ENCODE measurements around the gene MPRIP.

MPRIP gene

GRCh38 chr17:17237026-17237799 is 195.0 kb downstream of the MPRIP start, which contains the start of gene FLCN:
FLCN (minus strand) TSS chr17:17237168; CDS start chr17:17228137, 9,031 bp downstream.
- DNase-seq (ENCODE audit: low read depth) = peak; percentile 72

GRCh38 chr17:17239832-17240231 is 197.6 kb downstream of the MPRIP start:
- DNase-seq (ENCODE audit: low read depth) = no peak

DNA sequence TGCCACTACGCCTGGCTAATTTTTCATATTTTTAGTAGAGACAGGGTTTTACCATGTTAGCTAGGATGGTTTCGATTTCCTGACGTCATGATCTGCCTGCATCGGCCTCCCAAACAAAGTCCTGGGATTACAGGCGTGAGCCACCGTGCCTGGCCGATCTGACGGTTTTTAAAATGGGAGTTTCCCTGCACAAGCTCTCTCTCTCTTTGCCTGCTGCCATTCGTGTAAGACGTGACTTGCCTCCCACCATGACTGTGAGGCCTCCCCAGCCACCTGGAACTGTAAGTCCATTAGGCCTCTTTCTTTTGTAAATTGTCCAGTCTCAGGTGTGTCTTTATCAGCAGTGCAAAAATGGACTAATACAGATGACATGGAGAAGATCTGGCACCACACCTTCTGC is 199.4 kb downstream of the MPRIP start:
- DNase-seq (ENCODE audit: low read depth) = no peak

DNA sequence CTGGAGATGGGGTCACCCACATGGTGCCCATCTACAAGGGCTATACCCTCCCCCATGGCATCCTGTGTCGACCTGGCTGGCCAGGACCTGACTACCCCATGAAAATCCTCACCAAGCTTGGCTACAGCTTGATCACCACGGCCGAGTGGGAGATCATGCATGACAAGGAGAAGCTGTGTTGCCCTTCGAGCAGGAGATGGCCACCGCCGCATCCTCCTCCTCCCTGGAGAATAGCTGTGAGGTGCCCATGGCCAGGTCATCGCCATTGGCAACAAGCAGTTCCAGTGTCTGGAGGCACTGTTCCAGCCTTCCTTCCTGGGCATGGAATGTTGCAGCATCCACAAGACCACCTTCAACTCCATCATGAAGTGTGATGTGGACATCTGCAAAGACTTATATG is 200.0 kb downstream of the MPRIP start:
- DNase-seq (ENCODE audit: low read depth) = no peak
